GM10248 (cell line): ENCODE measurements around the gene ARL2.

Source experiments
- CTCF ChIA-PET: fragments of 300-600 bp; sonication (Branson Sonifier 250); formaldehyde crosslinking; extraction: SDS; loops from one replicate; lab custom pipeline; 2021; ENCODE audit warnings: antibody characterized with exemption; lab: Yijun Ruan, JAX
- POLR2A ChIA-PET: fragments of 350-650 bp; sonication (Branson Sonifier 250); formaldehyde crosslinking; extraction: SDS; loops from one replicate; lab custom pipeline; 2020; ENCODE audit warnings: antibody characterized with exemption; lab: Yijun Ruan, JAX
- DNase-seq: peaks from one replicate; pipeline ENCODE4 v3.0.0; 2012; ENCODE audit errors: extremely low spot score
- TF ChIP-seq, protein P1 (sequence below): IDR thresholded peaks from 2 replicates; pipeline ENCODE4 v1.5.1; 2012; ENCODE audit warnings: mild to moderate bottlenecking, low read depth; ENCODE audit errors: extremely low read depth, missing control alignments, control extremely low read depth

ARL2 gene

DNA sequence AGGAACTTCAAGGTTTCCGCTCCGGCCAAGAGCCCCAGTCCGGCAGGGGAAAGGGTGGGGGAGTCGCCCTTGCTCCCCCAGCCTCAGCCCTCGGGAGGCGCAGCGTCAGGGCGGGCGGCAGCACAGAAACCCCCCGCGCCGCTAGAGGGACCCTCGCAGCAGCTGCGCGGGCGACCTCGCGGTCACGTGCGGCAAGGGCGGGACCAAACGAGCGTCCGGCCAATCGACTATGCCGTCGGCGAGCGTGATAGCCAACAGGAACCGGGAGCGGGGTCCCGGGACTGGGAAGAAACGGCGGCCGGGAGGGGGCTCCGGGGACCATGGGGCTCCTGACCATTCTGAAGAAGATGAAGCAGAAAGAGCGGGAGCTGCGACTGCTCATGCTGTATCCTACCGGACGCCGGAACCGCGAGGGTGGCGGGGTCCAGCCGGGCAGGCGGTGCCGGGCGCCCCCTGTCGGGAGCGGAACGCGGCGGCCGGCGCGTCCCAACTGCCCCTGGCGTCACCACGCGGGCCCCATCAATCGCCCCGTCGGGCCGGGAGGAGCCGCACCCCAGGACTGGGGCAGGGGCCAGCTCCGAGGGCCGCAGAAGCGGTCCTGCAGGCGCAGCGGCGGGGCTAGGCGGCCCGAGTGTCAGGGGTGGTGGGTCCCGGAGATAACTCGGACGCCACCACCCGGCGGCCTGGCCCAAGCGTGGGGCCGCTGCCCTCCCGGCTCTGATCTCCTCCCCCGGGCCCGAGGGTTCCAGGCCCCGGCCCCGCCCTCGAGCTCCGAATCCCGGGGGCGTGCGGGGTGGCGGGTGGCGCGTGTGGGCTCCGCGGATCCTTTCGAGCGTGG is at the start of gene ARL2:
Gene ARL2 (plus strand): TSS at position 273 of the 838 bp plus-strand sequence. CDS start 48 bp downstream, at position 321.
- DNase-seq, result peak; percentile 96
- CTCF ChIA-PET, result interaction anchor here (0.7 to 6.1 kb wide), 59 partner anchors 8 to 573 kb away, joined by 3 to 75 read pairs (median 5); partner anchors contain the start of genes ATG2A, BATF2, CAPN1 and CDC42BPG
- TF ChIP-seq, protein P1, sequence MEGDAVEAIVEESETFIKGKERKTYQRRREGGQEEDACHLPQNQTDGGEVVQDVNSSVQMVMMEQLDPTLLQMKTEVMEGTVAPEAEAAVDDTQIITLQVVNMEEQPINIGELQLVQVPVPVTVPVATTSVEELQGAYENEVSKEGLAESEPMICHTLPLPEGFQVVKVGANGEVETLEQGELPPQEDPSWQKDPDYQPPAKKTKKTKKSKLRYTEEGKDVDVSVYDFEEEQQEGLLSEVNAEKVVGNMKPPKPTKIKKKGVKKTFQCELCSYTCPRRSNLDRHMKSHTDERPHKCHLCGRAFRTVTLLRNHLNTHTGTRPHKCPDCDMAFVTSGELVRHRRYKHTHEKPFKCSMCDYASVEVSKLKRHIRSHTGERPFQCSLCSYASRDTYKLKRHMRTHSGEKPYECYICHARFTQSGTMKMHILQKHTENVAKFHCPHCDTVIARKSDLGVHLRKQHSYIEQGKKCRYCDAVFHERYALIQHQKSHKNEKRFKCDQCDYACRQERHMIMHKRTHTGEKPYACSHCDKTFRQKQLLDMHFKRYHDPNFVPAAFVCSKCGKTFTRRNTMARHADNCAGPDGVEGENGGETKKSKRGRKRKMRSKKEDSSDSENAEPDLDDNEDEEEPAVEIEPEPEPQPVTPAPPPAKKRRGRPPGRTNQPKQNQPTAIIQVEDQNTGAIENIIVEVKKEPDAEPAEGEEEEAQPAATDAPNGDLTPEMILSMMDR, result peak; percentile 85
- POLR2A ChIA-PET, result interaction anchor here (0.6 to 1.4 kb wide), 6 partner anchors 10 to 211 kb away, joined by 3 to 7 read pairs (median 4); partner anchors contain the start of genes FAU, MRPL49 and ZNHIT2

DNA sequence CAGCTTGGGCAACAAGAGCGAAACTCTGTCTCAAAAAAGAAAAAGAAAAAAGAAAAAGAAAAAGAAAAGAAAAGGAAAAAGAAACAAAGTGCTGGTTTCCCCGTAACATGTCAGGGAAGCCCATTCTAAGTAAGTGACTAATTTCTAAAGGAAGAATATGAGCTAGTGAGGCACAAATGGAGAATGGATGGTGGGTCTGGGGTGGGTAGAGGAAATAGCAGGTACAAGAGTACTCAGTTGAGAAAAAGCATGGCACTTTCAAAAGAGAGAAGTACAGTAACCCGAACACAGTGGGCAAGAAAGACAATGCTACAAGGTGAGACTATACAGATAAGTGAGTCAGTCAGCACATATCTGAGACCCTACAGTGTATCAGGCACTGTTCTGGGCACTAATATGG is 46.6 kb upstream of the ARL2 start:
- CTCF ChIA-PET, result interaction anchor here (1.1 to 1.6 kb wide), 3 partner anchors 24 to 37 kb away, joined by 3 read pairs; partner anchors contain the start of gene BATF2
- TF ChIP-seq, protein P1, result no peak
- no peak for DNase-seq
- POLR2A ChIA-PET, result no interaction called here

DNA sequence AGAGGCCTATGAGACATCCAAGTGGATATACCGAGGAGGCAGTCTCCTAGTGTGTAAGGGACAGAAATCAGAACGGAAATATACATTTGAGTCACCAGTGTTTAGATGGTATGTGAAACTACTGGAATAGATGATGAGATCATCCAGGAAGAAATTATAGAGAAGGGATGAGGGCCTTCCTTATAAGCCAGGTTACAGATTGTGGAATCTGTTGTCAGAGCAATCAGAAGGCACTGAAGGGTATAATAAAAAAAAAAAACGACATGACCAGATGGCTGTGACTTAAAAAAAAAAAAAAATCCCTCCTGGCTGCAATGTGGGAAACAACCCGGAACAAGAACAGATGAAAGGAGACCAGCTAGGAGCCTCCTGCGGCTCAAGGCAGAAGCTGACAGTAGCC is 44.8 kb upstream of the ARL2 start:
- POLR2A ChIA-PET, result interaction anchor here (0.6 kb wide), 1 partner anchor 108 kb away, joined by 5 read pairs; no protein-coding TSS in a partner anchor
- no peak for DNase-seq
- TF ChIP-seq, protein P1, result no peak
- CTCF ChIA-PET, result no interaction called here

DNA sequence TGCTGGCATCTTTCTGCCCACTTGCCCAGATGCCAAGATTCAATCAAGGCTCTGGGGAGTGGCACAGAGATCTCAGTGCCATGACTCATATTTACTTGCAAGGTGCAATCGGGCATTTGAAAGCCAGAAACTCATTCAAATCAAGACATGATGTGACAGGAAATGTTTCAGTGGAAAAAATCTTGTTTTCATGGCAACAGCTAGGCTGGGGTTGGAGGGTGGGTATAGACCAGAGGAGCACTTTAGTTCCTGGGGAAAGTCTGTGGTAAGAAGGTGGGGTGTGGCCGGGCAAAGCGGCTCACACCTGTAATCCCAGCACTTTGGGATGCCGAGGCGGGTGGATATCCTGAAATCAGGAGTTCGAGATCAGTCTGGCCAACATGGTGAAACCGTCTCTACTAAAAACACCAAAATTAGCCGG is 43.2 kb upstream of the ARL2 start:
- TF ChIP-seq, protein P1, result no peak
- ChIA-PET POLR2A (no interaction called here), CTCF (no interaction called here)
- DNase-seq, result no peak

DNA sequence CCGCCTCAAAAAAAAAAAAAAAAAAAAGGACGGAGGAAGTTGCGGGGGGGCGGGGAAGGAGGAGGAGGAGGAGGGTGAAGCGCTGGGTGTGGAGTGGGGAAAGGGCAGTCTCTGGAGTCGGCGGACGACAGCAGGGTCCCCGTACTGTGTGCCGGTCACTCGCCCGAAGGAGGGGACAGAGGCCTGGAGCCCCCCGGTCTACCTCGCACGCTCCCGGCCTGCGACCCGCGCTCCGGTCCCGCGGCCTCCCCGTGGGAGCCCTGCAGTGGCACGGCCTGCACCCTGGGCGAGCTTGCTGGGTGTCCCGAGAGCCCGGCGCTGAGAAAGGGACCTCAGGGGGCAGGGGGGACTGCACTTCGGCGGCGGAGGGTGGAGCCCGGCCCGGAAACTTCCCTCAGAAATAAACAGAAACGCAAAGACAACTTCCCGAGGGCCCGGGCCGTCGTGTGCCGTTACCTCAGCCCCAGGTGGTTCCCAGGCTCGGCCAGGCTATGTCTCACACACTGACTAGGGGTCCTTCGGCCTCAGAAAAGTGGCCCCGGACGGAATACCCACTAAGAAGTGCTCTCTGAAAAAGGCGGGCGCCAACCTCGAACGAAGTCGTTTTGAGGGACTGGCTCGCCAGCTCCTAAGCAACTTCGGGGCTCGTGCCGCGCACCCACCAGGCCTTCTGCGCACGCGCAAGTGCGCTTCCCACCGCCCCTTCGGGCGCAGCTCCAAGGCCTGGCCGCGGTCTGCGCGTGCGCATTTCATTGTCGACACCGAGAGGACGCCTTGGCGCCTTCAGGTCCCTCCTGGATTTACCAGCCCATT is 42.3 kb upstream of the ARL2 start, which contains the start of gene MAJIN:
Gene MAJIN (minus strand): TSS at position 688 of the 813 bp plus-strand sequence. CDS start 12,703 bp downstream, outside the sequence.
- DNase-seq, result peak; percentile 40
- POLR2A ChIA-PET, result no interaction called here
- TF ChIP-seq, protein P1, result no peak
- CTCF ChIA-PET, result no interaction called here

DNA sequence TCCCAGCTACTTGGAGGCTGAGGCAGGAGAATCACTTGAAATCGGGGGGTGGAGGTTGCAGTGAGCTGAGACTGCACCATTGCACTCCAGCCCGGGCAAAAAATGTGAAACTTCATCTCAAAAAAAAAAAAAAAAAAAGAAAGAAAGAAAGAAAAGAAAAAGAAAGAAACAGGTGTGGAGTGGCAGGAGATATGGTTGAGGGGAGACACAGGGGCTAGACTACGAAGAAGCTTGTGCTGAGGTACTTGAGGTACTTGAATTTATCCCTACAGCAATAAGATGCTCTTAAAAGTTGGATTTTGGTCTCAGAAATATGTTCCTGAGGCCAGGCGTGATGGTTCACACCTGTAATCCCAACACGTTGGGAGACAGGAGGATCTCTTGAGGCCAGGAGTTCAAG is 39.8 kb upstream of the ARL2 start:
- CTCF ChIA-PET, result no interaction called here
- TF ChIP-seq, protein P1, result no peak
- POLR2A ChIA-PET, result interaction anchor here (0.7 kb wide), 1 partner anchor 922 kb away, joined by 9 read pairs; no protein-coding TSS in a partner anchor
- DNase-seq, result no peak
